Measurements from ENCODE around the gene GLT8D2. TPM values are rescaled to one million over a fixed set of nuclear protein-coding genes. Genes with fewer than 3 reads are reported as not detected.

GLT8D2 gene
- total and polyA plus RNA-seq, 2 donors (not counting 1 experiment from before 2014, with no cell fraction given), result not detected

GRCh38 chr12:103969391-103969790 lies 80.6 kb downstream of the GLT8D2 start:
- H3K4me2 ChIP-seq (replicated peaks; ENCODE audit: low read depth, low read length, poor library complexity, severe bottlenecking), result no peak overlapping the region
- H3K4me3 ChIP-seq (ENCODE audit: control extremely low read depth in 1 of 5, extremely low read depth in 1 of 5, insufficient read depth in 1 of 5, low read depth in 2 of 5, low read length in 4 of 5), result no peak overlapping the region
- 100% methylated on average over 1 of the region's 2 CpGs for WGBS (ENCODE audit: insufficient coverage)
- H3K9me3 Mint-ChIP-seq (ENCODE audit: insufficient read depth), result no peaks in the 10 kb centered on the region
- H3K27me3 ChIP-seq (replicated peaks in 1 of 4; ENCODE audit: control extremely low read depth in 1 of 4, control insufficient read depth in 3 of 4, insufficient read depth in 4 of 4, low read length in 3 of 4), result no peaks in the 10 kb centered on the region
- CTCF ChIA-PET, result interaction anchor here (0.6 to 1.4 kb wide), 2 partner anchors 9 to 42 kb away, joined by 3 read pairs; no protein-coding TSS in a partner anchor
- peaks cover 23 to 24% of the 10 kb centered on the region in 2 donors for H3K4me1 ChIP-seq (ENCODE audit: control insufficient read depth in 2 of 2, insufficient read depth in 2 of 2, low read length in 2 of 2)
- no peak overlapping the region for H3K27ac ChIP-seq (ENCODE audit: low read length in 2 of 2)
- H3K27me3 Mint-ChIP-seq, result no peaks in the 10 kb centered on the region
- H3K4me3 Mint-ChIP-seq, result no peak overlapping the region
- DNase-seq (no peak), ATAC-seq (ENCODE audit: low read depth) (no peak)
- H3K9ac ChIP-seq (ENCODE audit: low read length), result no peak overlapping the region
- POLR2A ChIA-PET, result no interaction called here
- TF ChIP-seq CTCF (IDR thresholded peaks at IDR 0.05) (no peak), EZH2 (IDR thresholded peaks at IDR 0.05; ENCODE audit: borderline replicate concordance, insufficient read depth, low read depth, low read length, poor library complexity, severe bottlenecking) (no peak)
- no peak overlapping the region for H3K27ac Mint-ChIP-seq
- H2AFZ ChIP-seq (ENCODE audit: insufficient read depth, low read depth, low read length, poor library complexity, severe bottlenecking), result no peak overlapping the region
- peaks cover 50% of the 10 kb centered on the region for H4K20me1 ChIP-seq (ENCODE audit: control insufficient read depth, insufficient read depth, low read length, poor library complexity, severe bottlenecking)
- H3K4me1 Mint-ChIP-seq, result peaks cover 47% of the 10 kb centered on the region
- no peaks in the 10 kb centered on the region for H3K9me3 ChIP-seq (ENCODE audit: control extremely low read depth in 1 of 3, control insufficient read depth in 2 of 3, insufficient read depth in 1 of 3, low read length in 2 of 3)
- H3K36me3 ChIP-seq (replicated peaks in 1 of 2; ENCODE audit: control extremely low read depth in 1 of 2, control insufficient read depth in 1 of 2, extremely low read depth in 1 of 2, insufficient read depth in 2 of 2, low read length in 1 of 2), result peaks cover 3 to 12% of the 10 kb centered on the region in 2 experiments
- H3K79me2 ChIP-seq (ENCODE audit: control insufficient read depth, insufficient read depth, low read length), result peaks cover 94% of the 10 kb centered on the region
- intact Hi-C loops (cut with micrococcal nuclease), result loop anchor here (5.0 kb wide), 3 partner anchors 87 to 1268 kb away; partner anchors contain the start of genes APPL2 and NFYB

- Histone ChIP-seq H3K4me2 (replicated peaks; ENCODE audit: low read depth, low read length, poor library complexity, severe bottlenecking) (peak overlapping the region; percentile 92), H3K9me3 (ENCODE audit: control extremely low read depth in 1 of 3, control insufficient read depth in 2 of 3, insufficient read depth in 1 of 3, low read length in 2 of 3) (no peaks in the 10 kb centered on the region), H3K79me2 (ENCODE audit: control insufficient read depth, insufficient read depth, low read length) (peaks cover 70% of the 10 kb centered on the region), H3K4me3 (ENCODE audit: control extremely low read depth in 1 of 5, extremely low read depth in 1 of 5, insufficient read depth in 1 of 5, low read depth in 2 of 5, low read length in 4 of 5) (peak overlapping the region; percentile 70 to 96 (median 85)), H2AFZ (ENCODE audit: insufficient read depth, low read depth, low read length, poor library complexity, severe bottlenecking) (peak overlapping the region; percentile 92), H3K36me3 (replicated peaks in 1 of 2; ENCODE audit: control extremely low read depth in 1 of 2, control insufficient read depth in 1 of 2, extremely low read depth in 1 of 2, insufficient read depth in 2 of 2, low read length in 1 of 2) (peaks cover 3 to 12% of the 10 kb centered on the region in 2 experiments), H3K9ac (ENCODE audit: low read length) (peak overlapping the region; percentile 99), H3K27ac (ENCODE audit: low read length in 2 of 2) (peak overlapping the region; percentile 81 to 95), H3K27me3 (replicated peaks in 1 of 4; ENCODE audit: control extremely low read depth in 1 of 4, control insufficient read depth in 3 of 4, insufficient read depth in 4 of 4, low read length in 3 of 4) (no peaks in the 10 kb centered on the region), H4K20me1 (ENCODE audit: control insufficient read depth, insufficient read depth, low read length, poor library complexity, severe bottlenecking) (peaks cover 27% of the 10 kb centered on the region), H3K4me1 (ENCODE audit: control insufficient read depth in 2 of 2, insufficient read depth in 2 of 2, low read length in 2 of 2) (peaks cover 26% of the 10 kb centered on the region in 2 donors)
- intact Hi-C loops (cut with micrococcal nuclease), result loop anchor here (5.0 kb wide), 3 partner anchors 84 to 1271 kb away; partner anchors contain the start of genes APPL2 and NFYB
- ATAC-seq (ENCODE audit: low read depth) (no peak), DNase-seq (no peak)
- no peak for TF ChIP-seq CTCF (IDR thresholded peaks at IDR 0.05)
- no peak for TF ChIP-seq EZH2 (IDR thresholded peaks at IDR 0.05; ENCODE audit: borderline replicate concordance, insufficient read depth, low read depth, low read length, poor library complexity, severe bottlenecking)
- no peaks in the 10 kb centered on the region for H3K27me3 Mint-ChIP-seq
- no peaks in the 10 kb centered on the region for H3K9me3 Mint-ChIP-seq (ENCODE audit: insufficient read depth)
- peak overlapping the region; percentile 97 for H3K27ac Mint-ChIP-seq
- peak overlapping the region; percentile 98 for H3K4me3 Mint-ChIP-seq
- CTCF ChIA-PET, result interaction anchor here (1.1 to 2.9 kb wide), 4 partner anchors 10 to 142 kb away, joined by 3 to 39 read pairs (median 6); partner anchors contain the start of gene HSP90B1
- peaks cover 48% of the 10 kb centered on the region for H3K4me1 Mint-ChIP-seq
- POLR2A ChIA-PET, result interaction anchor here (2.1 to 2.9 kb wide), 2 partner anchors 10 to 38 kb away, joined by 40 to 49 read pairs; partner anchors contain the start of gene HSP90B1
- whole genome bisulfite sequencing (ENCODE audit: insufficient coverage), result no CpG with 5 or more reads among the region's 1 CpG
Observed at GRCh38 chr12:103966736-103967135, 83.3 kb downstream of the GLT8D2 start.

Data from B cell (primary cell).